Stimulated activated CD8-positive, alpha-beta memory T cell treated with anti-CD3 and anti-CD28 coated beads, Interleukin-15, amount 100 ng/mL, for 1 hour (primary cell): ENCODE results near the gene LSM14A.
A peak's percentile ranks its signal among the peaks of the same experiment; 100 is the strongest.
"Not testable (repeated sequence)": the region's sequence is repeated elsewhere in the genome, so short reads cannot be mapped to it uniquely, and the experiment has no call there.

Experiments used
- DNase-seq: peaks from one replicate; pipeline ENCODE4 v3.0.0-alpha.2; 2020; ENCODE audit warnings: low read depth

LSM14A gene

DNA sequence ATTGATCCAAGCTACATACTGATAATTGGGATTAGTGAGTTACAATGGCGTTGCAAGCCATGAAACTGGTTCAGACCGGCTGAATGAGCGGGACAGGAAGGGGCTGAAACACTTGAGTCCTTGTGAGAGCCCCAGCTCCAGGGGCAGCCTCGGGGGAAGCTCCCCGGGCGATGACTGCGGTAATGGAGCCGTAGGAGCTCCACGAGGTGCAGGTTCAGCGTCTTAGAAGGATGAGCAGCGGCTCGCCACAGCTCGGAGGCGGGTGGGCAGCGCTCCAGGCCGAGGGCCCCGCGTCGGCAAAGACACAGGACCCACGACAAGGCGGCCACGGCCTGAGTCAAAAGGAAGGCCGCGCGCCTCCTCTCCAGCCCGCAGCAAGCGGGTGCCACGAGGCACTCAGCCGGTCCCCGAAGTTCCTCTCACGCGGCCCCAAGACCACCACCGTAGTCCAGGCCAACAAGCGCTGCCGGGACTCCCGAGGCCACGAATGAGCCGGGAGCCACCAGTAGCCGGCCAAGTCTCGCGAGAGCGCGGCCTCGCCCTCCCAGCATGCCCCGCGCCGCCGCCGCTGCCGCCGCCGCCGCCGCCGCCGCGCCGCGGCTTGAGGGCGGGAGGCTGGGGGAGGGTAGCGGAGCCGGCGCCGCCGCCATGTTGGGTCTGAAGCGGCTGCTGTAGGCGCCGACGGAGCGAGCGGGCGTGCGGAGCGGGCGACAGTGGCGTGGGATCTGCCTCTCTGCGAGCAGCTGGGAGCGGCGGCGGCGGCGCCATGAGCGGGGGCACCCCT lies at the start of gene LSM14A:
Gene LSM14A, plus strand, starts transcription at position 628 of the 784 bp plus-strand sequence. Its CDS starts 139 bp downstream, at position 767.
- DNase-seq, result peak; percentile 76

DNA sequence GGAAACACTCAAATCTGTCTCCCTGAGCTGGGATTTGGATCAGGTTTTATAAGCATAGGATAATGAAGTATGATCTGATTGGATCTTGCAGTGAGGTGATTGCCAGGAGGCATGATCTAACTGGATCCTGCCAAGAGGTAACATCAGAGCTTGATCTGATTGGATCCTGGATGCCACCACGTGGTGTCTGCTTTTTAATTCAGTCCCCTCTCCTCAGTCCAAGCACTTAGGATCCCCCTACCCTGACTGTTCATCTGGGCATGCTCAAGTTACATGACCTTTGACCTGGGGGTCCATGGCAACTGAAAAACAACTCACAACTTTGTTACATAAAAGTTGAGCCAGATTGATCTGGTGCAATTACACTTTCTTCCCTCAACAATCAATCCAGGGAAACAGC lies 47.5 kb upstream of the LSM14A start:
- DNase-seq, result no peak

DNA sequence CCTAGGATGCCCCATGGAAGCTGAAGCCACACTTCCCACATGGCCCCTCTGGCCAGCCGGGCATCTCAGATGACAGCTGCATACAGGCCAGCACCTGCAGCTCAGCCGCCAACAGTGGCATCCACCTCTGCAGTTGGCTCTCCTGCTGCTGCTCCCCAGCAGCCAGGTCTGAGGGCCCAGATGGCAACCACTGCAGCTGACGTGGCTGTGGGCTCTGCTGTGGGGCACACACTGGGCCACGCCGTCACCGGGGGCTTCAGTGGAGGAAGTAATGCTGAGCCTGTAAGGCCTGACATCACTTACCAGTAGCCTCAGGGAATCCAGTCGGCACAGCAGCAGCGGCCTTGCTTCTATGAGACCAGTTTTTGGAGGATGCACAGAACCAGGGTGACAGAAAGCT lies 45.3 kb upstream of the LSM14A start:
- DNase-seq, result no peak

DNA sequence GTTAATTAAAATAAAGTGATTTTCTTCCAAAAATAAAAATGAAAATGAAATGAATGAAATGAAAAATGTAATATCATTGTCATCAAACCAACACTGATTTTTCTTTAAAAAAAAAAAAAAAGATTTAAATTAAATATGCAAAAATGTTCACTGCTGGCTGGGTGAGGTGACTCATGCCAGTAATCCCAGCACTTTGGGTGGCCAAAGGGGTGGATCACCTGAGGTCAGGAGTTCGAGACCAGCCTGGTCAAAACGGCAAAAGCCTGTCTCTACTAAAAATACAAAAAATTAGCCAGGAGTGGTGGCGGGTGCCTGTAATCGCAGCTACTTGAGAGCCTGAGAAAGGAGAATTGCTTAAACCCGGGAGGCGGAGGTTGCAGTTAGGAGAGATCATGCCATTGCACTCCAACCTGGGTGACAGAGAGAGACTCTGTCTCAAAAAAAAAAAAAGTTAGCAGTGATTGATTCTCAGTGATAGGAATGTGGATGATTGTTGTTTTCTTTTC lies 44.6 kb upstream of the LSM14A start:
- DNase-seq, result no peak

DNA sequence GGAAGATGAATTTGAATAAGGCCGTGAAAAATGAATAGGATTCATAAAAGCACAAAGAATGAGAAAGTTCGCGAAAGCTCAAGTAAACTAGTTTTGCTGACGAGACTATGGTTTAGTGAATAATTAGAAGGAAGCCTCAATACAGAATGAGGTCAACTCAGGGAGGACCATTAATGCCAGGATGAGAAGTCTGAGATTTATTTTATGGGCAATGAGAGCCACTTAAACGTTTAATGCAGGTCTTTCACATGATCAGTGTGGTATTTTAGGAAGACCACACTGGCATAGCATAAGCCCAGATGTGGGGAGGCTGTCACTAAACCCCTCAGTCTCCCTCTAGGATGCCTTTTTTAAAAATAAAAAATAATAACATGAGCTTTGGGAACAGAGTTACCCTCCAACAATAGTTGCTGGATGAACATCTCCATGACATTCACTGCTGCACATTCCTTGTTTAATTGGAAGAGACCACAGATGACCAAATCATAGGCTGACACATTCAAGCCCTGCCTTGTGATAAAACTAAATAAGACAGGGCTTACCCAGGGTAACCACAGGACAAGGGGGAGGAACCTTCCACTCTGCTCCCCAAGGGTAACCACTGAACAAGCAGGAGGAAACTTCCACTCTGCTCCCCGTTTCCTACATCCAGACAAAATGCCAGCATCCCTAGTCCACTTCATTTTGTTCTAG lies 43.6 kb upstream of the LSM14A start:
- DNase-seq, result no peak

DNA sequence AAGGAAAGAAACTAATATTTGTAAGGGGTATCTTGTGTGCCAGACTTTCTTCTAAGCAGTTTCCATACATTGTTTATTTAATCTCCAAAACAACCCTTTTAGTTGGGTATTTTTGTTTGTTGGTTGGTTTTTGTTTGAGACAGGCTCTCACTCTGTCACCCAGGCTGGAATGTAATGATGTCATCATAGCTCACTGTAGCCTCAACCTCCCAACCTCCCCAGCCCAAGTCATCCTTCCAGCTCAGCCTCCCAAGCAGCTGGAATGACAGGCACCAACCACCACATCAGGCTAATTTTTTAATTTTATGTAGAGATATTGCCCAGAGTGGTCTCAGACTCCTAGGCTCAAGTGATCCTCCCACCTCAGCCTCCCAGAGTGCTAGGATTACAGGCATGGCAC lies 41.2 kb upstream of the LSM14A start:
- no peak for DNase-seq

DNA sequence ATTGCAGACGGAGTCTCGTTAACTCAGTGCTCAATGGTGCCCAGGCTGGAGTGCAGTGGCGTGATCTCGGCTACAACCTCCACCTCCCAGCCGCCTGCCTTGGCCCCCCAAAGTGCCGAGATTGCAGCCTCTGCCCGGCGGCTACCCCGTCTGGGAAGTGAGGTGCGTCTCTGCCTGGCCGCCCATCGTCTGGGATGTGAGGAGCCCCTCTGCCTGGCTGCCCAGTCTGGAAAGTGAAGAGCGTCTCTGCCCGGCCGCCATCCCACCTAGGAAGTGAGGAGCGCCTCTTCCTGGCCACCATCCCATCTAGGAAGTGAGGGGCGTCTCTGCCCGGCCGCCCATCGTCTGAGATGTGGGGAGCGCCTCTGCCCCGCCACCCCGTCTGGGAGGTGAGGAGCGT lies 40.2 kb upstream of the LSM14A start:
- not testable (repeated sequence) for DNase-seq

DNA sequence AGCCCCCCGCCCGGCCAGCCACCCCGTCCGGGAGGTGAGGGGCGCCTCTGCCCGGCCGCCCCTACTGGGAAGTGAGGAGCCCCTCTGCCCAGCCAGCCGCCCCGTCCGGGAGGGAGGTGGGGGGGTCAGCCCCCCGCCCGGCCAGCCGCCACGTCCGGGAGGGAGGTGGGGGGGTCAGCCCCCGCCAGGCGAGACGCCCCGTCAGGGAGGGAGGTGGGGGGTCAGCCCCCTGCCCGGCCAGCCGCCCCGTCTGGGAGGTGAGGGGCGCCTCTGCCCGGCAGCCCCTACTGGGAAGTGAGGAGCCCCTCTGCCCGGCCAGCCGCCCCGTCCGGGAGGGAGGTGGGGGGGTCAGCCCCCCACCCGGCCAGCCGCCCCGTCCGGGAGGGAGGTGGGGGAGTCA lies 39.6 kb upstream of the LSM14A start:
- not testable (repeated sequence) for DNase-seq

DNA sequence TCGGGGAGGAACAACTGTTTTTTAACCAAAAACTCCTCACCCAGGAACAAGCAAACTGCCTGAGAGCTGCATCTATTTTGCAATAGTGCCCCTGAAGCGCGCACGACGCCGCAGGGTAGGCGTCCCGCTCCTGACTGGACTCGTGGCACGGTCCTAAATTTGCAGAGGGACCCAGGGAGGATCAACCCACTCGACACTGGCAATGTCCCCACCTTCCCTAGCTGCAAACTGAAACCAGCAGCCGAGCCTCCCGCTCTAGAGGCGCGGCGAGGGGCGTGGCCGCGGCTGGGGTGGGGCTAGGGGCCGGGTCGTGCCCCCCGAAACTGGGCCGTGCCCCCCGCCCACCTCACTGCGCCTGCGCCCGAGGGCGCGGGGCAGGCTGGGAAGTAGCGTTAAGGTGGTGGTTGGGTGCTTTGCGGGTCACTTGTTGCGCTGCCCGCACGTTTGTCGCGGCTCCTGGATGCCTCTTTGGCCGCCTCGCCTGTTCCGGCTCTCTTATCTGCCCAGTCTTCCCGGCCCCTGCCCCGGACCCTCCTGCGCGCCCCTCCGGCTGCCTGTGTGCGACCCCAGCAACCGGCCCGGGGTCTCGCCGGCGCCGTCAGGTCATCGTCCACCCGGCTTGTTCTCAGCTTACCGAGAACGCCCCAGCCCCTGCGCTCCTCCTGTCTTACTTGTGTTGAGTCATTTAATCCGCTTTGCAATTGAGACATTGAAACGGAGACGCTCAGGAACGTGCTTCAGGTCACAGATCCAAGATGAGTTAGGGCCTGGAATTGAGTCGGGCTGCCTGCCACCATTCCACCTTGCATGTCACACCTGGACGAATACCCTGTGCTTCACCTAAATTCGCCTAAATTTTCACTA lies 37.9 kb upstream of the LSM14A start:
- peak; percentile 76 for DNase-seq

DNA sequence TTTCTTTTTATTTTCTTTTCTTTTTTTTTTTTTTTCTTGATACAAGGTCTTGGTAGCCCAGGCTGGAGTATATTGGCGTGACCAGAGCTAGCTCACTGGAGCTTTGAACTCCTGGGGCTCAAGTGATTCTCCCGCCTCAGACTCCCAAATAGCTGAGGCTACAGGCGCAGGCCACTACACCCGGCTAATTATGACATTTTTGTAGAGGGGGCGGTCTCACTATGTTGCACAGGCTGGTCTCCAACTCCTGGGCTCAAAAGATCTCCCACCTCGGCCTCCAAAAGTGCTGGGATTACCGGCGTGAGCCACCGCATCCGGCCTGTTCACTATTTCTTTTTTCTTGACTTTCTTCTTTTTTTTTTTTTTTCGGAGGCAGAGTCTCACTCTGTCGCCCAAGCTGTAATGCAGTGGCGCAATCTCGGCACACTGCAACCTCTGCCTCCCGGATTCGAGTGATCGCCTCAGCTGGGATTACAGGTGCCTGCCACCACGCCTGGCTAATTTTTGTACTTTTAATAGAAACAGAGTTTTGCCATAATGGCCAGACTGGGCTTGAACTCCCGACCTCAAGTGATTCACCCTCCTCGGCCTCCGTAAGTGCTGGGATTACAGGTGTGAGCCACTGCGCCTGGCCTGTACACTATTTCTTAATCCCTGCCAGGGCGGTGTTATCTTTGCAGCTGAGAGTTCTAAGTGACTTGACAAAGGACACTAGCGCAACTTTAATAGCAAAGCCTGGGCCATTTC lies 37.1 kb upstream of the LSM14A start:
- no peak for DNase-seq

DNA sequence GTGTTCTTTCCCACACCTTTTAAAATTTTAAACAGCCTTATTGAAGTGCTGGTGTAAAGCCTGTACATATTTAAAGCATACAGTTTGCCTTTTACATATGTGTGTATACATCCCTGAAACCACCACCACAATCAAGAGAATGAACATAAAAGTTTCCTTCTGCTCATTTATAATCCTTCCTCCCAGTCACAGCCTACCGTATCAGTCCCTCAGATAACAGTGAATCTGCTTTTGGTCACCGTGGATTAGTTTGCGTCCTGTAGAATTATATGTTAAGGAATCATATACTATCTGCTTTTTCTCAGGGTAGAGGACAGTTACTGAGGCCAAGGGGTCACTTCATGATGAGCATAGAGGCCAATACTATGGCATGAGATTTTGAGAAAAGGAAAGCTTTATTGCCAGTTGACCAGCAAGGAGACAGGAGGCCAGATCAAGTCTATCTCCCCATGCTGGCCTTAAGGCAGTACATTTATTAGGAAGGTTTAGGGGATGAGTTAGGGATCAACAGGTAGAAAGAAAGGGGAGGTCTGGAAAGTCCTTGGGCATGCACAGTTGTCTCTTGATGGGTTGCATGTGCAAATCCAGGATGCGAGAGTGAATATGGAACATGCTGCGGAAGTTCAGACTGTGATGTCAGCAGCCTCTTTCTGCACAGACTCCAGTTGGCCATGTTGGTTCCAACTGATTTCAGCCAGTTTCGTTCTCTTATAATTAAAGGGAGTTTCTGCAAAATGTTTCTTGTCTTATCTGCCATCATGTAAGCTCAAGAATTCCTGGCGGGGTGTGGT lies 36.3 kb upstream of the LSM14A start:
- DNase-seq, result no peak

DNA sequence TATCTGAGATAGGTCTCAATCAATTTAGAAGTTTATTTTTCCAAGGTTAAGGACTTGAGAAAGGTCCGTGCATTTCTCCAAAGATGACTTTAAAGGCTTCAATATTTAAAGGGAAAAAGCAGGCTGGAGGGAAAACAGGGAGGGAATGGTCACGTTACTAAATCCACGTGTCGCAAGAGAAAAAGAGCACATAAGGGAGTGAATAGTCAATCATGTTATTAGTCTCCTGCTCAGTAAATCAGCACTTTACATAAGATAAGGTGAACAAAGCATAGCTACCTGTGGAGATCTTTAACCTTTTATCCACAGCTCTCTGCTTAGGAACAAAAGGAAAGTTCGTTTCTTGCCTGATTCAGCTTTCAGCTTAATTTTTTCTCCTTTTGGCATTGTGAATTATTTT lies 31.3 kb upstream of the LSM14A start:
- no peak for DNase-seq

DNA sequence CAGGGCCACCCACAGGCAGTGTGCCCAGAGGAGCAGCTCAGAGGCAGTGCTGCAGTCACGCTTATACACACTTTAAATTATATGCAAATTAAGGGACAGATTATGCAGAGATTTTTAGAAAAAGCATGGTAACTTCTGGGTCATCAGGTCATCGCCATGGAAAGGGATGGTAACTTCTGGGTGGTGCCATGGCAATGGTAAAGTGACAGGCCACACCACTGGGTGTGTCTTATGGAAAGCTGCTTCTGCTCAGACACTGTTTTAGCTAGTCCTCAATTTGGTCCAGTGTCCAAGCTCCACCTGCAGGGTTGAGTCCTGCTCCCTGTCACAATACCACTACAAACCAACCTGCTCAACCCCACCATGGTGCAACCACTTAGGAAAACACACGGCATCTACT lies 29.9 kb upstream of the LSM14A start:
- DNase-seq, result no peak

DNA sequence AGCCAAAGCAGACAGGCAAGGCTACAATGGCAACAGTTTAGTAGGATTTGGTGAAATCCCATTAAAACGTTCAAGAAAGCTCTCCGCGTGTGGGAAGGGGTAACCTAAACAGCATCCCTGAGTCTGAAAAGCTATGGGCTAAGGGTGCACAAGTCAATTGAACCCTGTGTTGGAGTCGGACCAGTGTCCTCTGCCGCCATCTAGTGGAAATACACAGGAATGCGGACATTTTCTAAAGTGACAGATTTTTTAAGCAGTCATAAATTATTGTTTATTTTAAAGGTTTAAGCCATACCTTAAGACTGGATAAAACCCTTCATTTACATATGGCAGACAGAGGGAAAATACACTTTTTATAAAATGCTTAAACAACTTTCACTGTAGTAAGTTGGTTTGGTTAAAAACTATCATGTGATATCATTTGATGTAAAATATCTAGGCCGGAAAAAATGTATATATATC lies 26.5 kb upstream of the LSM14A start:
- DNase-seq, result peak; percentile 24

DNA sequence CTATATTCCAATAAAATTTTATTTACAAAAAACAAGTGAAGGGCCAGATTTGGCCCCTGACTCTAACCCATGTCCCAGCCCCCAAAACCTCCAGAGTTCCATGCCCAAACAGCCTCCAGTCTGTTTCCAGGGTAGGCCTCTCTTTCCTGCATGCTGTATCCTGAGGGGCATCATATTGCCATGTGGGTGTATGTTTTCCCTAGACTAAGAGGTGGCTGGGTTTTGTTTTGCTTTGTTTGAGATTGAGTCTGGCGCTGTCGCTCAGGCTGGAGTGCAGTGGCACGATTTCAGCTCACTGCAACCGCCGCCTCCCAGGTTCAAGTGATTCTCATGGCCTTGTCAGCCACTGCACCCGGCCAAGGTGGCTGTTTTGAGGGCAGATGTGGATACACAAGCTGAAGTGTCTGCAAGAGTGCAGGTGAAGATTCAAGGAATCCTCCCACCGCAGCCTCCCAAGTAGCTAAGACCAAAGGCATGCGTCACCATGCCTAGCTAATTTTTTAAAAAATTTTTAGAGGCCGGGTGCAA lies 23.6 kb upstream of the LSM14A start:
- no peak for DNase-seq

DNA sequence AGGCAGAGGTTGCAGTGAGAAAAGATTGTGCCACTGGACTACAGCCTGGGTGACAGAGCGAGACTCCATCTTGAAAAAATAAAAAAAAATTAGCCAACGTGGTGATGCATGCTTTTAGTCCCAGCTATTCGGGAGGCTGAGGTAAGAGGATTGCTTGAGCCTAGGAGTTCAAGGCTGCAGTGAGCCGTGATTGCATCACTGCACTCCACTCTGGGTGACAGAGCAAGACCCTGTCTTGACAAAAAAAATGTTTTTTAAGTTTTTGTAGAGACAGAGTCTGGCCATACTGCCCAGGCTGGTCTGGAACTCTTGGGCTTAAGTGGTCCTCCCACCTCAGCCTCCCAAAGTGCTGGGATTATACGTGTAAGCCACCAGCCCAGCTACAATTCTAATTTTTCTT lies 22.4 kb upstream of the LSM14A start:
- DNase-seq, result no peak

DNA sequence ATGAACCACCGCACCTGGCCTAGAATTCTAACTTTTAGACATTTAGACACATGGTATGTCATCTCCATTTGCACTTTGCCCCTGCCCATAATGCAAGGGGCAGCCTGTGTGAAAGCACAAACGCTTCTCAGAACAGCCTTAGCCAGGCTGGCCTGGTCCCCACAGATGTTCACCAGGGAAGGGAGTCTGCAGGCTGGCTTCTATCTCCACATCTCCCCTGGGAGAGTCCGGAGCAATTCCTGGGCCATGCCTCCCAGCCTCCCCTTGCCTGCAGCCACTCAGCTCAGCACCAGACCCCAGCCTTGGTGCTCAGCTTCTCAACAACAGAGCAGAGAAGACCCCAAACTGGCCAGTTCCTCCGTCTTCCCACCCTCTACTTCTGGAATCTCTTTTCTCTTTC lies 21.7 kb upstream of the LSM14A start:
- no peak for DNase-seq

DNA sequence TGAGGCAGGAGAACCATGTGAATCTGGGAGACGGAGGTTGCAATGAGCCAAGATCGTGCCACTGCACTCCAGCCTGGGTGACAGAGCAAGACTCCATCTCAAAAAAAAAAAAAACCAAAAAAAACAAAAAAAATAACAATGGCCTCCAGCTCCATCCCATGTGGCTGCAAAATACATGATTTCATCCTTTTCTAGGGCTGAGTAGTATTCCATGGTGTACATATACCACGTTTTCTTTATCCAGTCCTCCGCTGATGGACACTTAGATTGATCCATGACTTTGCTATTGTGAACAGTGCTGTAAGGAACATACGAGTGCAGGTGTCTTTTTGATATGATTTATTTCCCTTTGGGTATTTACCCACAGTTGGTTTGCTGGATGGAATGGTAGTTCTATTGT lies 20.9 kb upstream of the LSM14A start:
- DNase-seq, result no peak

DNA sequence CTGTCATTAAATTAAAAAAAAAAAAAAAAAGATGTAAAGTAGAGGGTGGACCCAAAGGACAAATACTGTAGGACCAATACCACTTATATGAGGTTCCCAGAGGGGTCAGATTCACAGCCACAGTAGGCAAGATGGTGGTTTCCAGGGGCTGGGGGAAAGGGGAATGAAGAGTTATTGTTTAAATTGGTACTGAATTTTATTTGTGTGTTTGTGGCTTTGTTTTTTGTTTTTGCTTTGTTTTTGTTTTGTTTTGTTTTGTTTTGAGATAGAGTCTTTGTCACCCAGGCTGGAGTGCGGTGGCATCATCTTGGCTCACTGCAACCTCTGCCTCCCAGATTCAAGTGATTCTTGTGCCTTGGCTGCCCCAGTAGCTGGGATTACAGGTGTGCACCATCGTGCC lies 17.9 kb upstream of the LSM14A start:
- DNase-seq, result no peak

DNA sequence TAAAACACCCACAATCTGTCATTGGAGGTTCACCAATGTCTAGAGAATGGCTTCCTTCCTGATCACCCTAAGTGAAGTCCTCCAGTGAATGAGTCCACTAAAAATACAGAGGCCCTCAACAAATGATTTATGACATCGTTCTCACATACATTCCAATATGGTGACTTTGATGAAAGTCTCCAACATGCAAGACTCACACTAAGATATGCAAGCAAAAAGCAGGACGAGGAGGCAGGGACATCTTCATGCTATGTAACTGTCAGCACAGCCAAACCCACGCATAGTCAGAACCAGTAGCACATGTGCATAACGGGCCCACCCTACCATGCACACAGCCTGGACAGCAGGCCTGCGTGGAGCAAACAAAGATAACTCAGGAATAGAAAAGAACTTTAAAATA lies 16.6 kb upstream of the LSM14A start:
- DNase-seq, result no peak

DNA sequence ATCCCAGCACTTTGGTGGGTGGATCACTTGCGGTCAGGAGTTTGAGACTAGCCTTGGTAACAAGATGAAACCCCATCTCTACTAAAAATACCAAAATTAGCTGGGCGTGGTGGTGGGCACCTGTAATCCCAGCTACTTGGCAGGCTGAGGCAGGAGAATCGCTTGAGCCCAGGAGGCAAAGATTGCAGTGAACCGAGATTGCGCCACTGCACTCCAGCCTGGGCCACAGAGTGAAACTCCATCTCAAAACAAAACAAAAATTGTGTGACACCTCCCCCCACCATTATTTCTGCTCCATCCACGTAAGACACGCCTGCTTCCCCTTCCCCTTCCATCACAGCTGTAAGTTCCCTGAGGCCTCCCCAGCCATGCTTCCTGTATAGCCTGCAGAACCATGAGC lies 13.3 kb upstream of the LSM14A start:
- not testable (repeated sequence) for DNase-seq
